ENCODE measurements around the gene EPM2A.

GRCh38 chr6:145669627-145670034 lies 65.7 kb downstream of the EPM2A start:
- TF ChIP-seq, protein P1, sequence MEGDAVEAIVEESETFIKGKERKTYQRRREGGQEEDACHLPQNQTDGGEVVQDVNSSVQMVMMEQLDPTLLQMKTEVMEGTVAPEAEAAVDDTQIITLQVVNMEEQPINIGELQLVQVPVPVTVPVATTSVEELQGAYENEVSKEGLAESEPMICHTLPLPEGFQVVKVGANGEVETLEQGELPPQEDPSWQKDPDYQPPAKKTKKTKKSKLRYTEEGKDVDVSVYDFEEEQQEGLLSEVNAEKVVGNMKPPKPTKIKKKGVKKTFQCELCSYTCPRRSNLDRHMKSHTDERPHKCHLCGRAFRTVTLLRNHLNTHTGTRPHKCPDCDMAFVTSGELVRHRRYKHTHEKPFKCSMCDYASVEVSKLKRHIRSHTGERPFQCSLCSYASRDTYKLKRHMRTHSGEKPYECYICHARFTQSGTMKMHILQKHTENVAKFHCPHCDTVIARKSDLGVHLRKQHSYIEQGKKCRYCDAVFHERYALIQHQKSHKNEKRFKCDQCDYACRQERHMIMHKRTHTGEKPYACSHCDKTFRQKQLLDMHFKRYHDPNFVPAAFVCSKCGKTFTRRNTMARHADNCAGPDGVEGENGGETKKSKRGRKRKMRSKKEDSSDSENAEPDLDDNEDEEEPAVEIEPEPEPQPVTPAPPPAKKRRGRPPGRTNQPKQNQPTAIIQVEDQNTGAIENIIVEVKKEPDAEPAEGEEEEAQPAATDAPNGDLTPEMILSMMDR (conservative IDR thresholded peaks at IDR 0.05), result no peak
- no peak for TF ChIP-seq ZFX (IDR thresholded peaks at IDR 0.05)

Measured in C4-2B (cell line).